HEK293 (cell line): ENCODE results near the gene KCTD12.

Experiments
- CTCF ChIA-PET: fragments of 350-600 bp; formaldehyde crosslinking; extraction: SDS; loops from one replicate; lab custom pipeline; 2021; ENCODE audit warnings: antibody characterized with exemption; lab: Yijun Ruan, JAX
- POLR2A ChIA-PET: fragments of 300-600 bp; formaldehyde crosslinking; extraction: SDS; loops from one replicate; lab custom pipeline; 2020; ENCODE audit warnings: antibody characterized with exemption, inconsistent platforms; lab: Yijun Ruan, JAX
- H3K27ac ChIP-seq: fragments of 200-500 bp; sonication (Bioruptor generic); 2 replicates; pipeline ENCODE4 v1.5.1; 2014; ENCODE audit warnings: low read depth, low read length, control low read depth, inconsistent platforms; ENCODE audit errors: extremely low read depth
- H3K36me3 ChIP-seq, 2 experiments: fragments of 200-500 bp in 1 of 2; sonication (Bioruptor generic) in 1 of 2; 1 replicate in 1 of 2; 2 replicates in 1 of 2; pipeline ENCODE4 v1.5.1; 2014 to 2017; ENCODE audit warnings: inconsistent platforms in 2 of 2, low read length in 2 of 2; ENCODE audit not compliant: control insufficient read depth in 2 of 2, insufficient read depth in 1 of 2
- H3K4me1 ChIP-seq: fragments of 200-500 bp; sonication (Bioruptor generic); 2 replicates; pipeline ENCODE4 v1.5.1; 2014; ENCODE audit warnings: mild to moderate bottlenecking, low read length, inconsistent platforms; ENCODE audit not compliant: control insufficient read depth, insufficient read depth
- H3K4me3 ChIP-seq: 2 replicates; pipeline ENCODE4 v1.5.1; 2011; ENCODE audit warnings: low read depth, mild to moderate bottlenecking, control low read depth, low read length, moderate library complexity
- H3K9me3 ChIP-seq: fragments of 200-500 bp; sonication (Bioruptor generic); 2 replicates; pipeline ENCODE4 v1.5.1; 2014; ENCODE audit warnings: low read depth, low read length, inconsistent platforms; ENCODE audit not compliant: control insufficient read depth, insufficient read depth
- GLIS2 ChIP-seq: fragments of 450-650 bp; formaldehyde crosslinking; IDR thresholded peaks from 2 replicates; pipeline ENCODE4 v1.5.1; 2016; ENCODE audit warnings: missing biosample characterization, missing genetic modification characterization
- INSM2 ChIP-seq: fragments of 450-650 bp; formaldehyde crosslinking; IDR thresholded peaks from 2 replicates; pipeline ENCODE4 v1.5.1; 2016; ENCODE audit warnings: missing biosample characterization, missing genetic modification characterization
- PATZ1 ChIP-seq: fragments of 450-650 bp; formaldehyde crosslinking; IDR thresholded peaks from 2 replicates; pipeline ENCODE4 v1.5.1; 2016; ENCODE audit warnings: missing biosample characterization, missing genetic modification characterization
- PRDM10 ChIP-seq: fragments of 450-650 bp; formaldehyde crosslinking; IDR thresholded peaks from 2 replicates; pipeline ENCODE4 v1.5.1; 2016; ENCODE audit warnings: missing biosample characterization, missing genetic modification characterization
- SETDB1 ChIP-seq: IDR thresholded peaks from one replicate; pipeline ENCODE4 v1.6.1; 2017; ENCODE audit warnings: mild to moderate bottlenecking, low read length, moderate library complexity, mixed read lengths; ENCODE audit not compliant: insufficient read length
- SP2 ChIP-seq: fragments of 450-650 bp; formaldehyde crosslinking; IDR thresholded peaks from 2 replicates; pipeline ENCODE4 v1.5.1; 2016; ENCODE audit warnings: missing biosample characterization, missing genetic modification characterization
- SP7 ChIP-seq: fragments of 450-650 bp; formaldehyde crosslinking; IDR thresholded peaks from 2 replicates; pipeline ENCODE4 v1.5.1; 2016; ENCODE audit warnings: missing biosample characterization, missing genetic modification characterization
- ZBTB17 ChIP-seq: fragments of 450-650 bp; formaldehyde crosslinking; IDR thresholded peaks from 2 replicates; pipeline ENCODE4 v1.5.1; 2016; ENCODE audit warnings: missing biosample characterization, missing genetic modification characterization
- ZBTB20 ChIP-seq: fragments of 450-650 bp; formaldehyde crosslinking; IDR thresholded peaks from 2 replicates; pipeline ENCODE4 v1.5.1; 2016; ENCODE audit warnings: missing biosample characterization, missing genetic modification characterization
- ZNF146 ChIP-seq: fragments of 450-650 bp; formaldehyde crosslinking; IDR thresholded peaks from 2 replicates; pipeline ENCODE4 v1.5.1; 2016; ENCODE audit warnings: missing biosample characterization, missing genetic modification characterization
- ZNF19 ChIP-seq: fragments of 450-650 bp; formaldehyde crosslinking; IDR thresholded peaks from 2 replicates; pipeline ENCODE4; 2016; ENCODE audit warnings: missing biosample characterization, missing genetic modification characterization, low read depth
- ZNF26 ChIP-seq: fragments of 450-650 bp; formaldehyde crosslinking; IDR thresholded peaks from 2 replicates; pipeline ENCODE4 v1.5.1; 2016; ENCODE audit warnings: missing biosample characterization, missing genetic modification characterization
- ZNF521 ChIP-seq: fragments of 450-650 bp; formaldehyde crosslinking; IDR thresholded peaks from 2 replicates; pipeline ENCODE4 v1.5.1; 2017; ENCODE audit warnings: missing biosample characterization, mild to moderate bottlenecking, missing genetic modification characterization
- ZNF596 ChIP-seq: fragments of 450-650 bp; IDR thresholded peaks from 2 replicates; pipeline ENCODE4 v1.5.0; 2018; ENCODE audit warnings: missing biosample characterization, mild to moderate bottlenecking, missing genetic modification characterization, moderate library complexity
- ZNF629 ChIP-seq: fragments of 450-650 bp; formaldehyde crosslinking; IDR thresholded peaks from 2 replicates; pipeline ENCODE4 v1.5.1; 2017; ENCODE audit warnings: missing biosample characterization, missing genetic modification characterization
- ZNF658 ChIP-seq: fragments of 450-650 bp; formaldehyde crosslinking; IDR thresholded peaks from 2 replicates; pipeline ENCODE4; 2016; ENCODE audit warnings: missing biosample characterization, missing genetic modification characterization
- ZNF704 ChIP-seq: fragments of 450-650 bp; formaldehyde crosslinking; IDR thresholded peaks from 2 replicates; pipeline ENCODE4 v1.5.1; 2016; ENCODE audit warnings: missing biosample characterization, missing genetic modification characterization
- ZNF776 ChIP-seq: fragments of 450-650 bp; formaldehyde crosslinking; IDR thresholded peaks from 2 replicates; pipeline ENCODE4 v1.5.0; 2017; ENCODE audit warnings: missing biosample characterization, missing genetic modification characterization, borderline replicate concordance
- ZNF791 ChIP-seq: fragments of 450-650 bp; formaldehyde crosslinking; IDR thresholded peaks from 2 replicates; pipeline ENCODE4 v1.5.1; 2016; ENCODE audit warnings: missing biosample characterization, missing genetic modification characterization
- TF ChIP-seq, protein P1 (sequence below): fragments of 450-650 bp; formaldehyde crosslinking; IDR thresholded peaks from 2 replicates; pipeline ENCODE4 v1.5.1; 2016; ENCODE audit warnings: missing biosample characterization, missing genetic modification characterization

KCTD12 gene

GRCh38 chr13:76885203-76886004, 801 bp downstream of the KCTD12 start (continued):
- TF ChIP-seq, protein P1, sequence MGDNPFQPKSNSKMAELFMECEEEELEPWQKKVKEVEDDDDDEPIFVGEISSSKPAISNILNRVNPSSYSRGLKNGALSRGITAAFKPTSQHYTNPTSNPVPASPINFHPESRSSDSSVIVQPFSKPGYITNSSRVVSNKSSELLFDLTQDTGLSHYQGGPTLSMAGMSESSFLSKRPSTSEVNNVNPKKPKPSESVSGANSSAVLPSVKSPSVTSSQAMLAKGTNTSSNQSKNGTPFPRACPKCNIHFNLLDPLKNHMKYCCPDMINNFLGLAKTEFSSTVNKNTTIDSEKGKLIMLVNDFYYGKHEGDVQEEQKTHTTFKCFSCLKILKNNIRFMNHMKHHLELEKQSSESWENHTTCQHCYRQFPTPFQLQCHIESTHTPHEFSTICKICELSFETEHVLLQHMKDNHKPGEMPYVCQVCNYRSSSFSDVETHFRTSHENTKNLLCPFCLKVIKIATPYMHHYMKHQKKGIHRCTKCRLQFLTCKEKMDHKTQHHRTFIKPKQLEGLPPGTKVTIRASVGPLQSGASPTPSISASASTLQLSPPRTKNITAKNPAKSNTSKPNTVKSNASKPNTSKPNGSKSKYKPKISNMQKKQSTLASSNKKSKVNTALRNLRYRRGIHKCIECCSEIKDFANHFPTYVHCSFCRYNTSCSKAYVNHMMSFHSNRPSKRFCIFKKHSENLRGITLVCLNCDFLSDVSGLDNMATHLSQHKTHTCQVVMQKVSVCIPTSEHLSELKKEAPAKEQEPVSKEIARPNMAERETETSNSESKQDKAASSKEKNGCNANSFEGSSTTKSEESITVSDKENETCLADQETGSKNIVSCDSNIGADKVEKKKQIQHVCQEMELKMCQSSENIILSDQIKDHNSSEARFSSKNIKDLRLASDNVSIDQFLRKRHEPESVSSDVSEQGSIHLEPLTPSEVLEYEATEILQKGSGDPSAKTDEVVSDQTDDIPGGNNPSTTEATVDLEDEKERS (tag by site-specific recombination): no peak
- TF ChIP-seq ZNF521 (tag by site-specific recombination) (no peak), ZNF776 (tag by site-specific recombination) (no peak)

DNA sequence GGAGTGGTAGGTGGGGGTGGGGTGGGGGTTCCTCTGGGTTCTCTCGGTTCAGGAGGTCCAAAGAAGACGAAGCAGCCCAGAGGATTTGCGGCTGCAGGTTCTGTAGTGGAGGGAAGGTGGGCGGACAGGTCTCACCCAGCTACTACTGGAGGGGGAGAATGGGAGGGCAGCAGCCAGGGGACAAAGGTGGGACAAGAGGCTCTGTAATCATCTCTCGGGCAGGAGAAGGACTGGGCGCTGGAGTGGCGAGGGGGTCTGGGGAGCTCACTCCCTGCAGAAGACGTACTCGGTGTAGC, 1.4 kb downstream of the KCTD12 start:
- peak overlapping the region; percentile 72; the same call in 1 of the 2 replicates for H3K27ac ChIP-seq
- H3K4me1 ChIP-seq: no peaks in the 10 kb centered on the region
- H3K4me3 ChIP-seq: peak overlapping the region; percentile 65
- CTCF ChIA-PET: interaction anchor here (0.5 to 2.6 kb wide), 11 partner anchors 10 to 1708 kb away, joined by 3 to 10 read pairs (median 3); no protein-coding TSS in a partner anchor
- H3K9me3 ChIP-seq: no peaks in the 10 kb centered on the region
- H3K36me3 ChIP-seq: no peaks in the 10 kb centered on the region
- POLR2A ChIA-PET: interaction anchor here (0.6 to 1.5 kb wide), 4 partner anchors 19 to 981 kb away, joined by 3 to 4 read pairs (median 4); no protein-coding TSS in a partner anchor
- no peak for TF ChIP-seq ZNF704 (tag by site-specific recombination)
- no peak for TF ChIP-seq ZBTB20
- TF ChIP-seq GLIS2: peak; percentile 52; the same call in 1 of the 2 replicates
- TF ChIP-seq PATZ1: peak; percentile 58; the same call in 1 of the 2 replicates
- TF ChIP-seq ZNF629: no peak
- no peak for TF ChIP-seq SP7
- no peak for TF ChIP-seq ZNF26 (tag by site-specific recombination)
- TF ChIP-seq ZNF658 (tag by site-specific recombination): no peak
- TF ChIP-seq SP2: peak; percentile 29; the same call in 1 of the 2 replicates
- TF ChIP-seq ZNF791 (tag by site-specific recombination): no peak
- no peak; the same call in none of the 2 replicates for TF ChIP-seq ZBTB17
- TF ChIP-seq INSM2 (tag by site-specific recombination): no peak
- peak; percentile 44; the same call in 1 of the 2 replicates for TF ChIP-seq PRDM10
- TF ChIP-seq SETDB1: no peak
- TF ChIP-seq ZNF146 (tag by site-specific recombination): no peak
- no peak for TF ChIP-seq ZNF19 (tag by site-specific recombination)
- no peak for TF ChIP-seq ZNF596
